OCI-LY7 (cell line): Measurements from ENCODE around the gene FOXD1.

Experiments
- CTCF ChIP-seq: fragments of 200-600 bp; sonication (generic); conservative IDR thresholded peaks from 2 replicates; pipeline ENCODE4 v1.5.1; 2014; ENCODE audit warnings: mild to moderate bottlenecking, antibody characterized with exemption, low read length, moderate library complexity, mixed read lengths
- EZH2phosphoT487 ChIP-seq: fragments of 200-600 bp; sonication (generic); IDR thresholded peaks from 2 replicates; pipeline ENCODE4 v1.6.1; 2018; ENCODE audit warnings: low read depth, borderline replicate concordance, mild to moderate bottlenecking, mixed run types, antibody characterized with exemption, low read length, moderate library complexity, mixed read lengths

DNA sequence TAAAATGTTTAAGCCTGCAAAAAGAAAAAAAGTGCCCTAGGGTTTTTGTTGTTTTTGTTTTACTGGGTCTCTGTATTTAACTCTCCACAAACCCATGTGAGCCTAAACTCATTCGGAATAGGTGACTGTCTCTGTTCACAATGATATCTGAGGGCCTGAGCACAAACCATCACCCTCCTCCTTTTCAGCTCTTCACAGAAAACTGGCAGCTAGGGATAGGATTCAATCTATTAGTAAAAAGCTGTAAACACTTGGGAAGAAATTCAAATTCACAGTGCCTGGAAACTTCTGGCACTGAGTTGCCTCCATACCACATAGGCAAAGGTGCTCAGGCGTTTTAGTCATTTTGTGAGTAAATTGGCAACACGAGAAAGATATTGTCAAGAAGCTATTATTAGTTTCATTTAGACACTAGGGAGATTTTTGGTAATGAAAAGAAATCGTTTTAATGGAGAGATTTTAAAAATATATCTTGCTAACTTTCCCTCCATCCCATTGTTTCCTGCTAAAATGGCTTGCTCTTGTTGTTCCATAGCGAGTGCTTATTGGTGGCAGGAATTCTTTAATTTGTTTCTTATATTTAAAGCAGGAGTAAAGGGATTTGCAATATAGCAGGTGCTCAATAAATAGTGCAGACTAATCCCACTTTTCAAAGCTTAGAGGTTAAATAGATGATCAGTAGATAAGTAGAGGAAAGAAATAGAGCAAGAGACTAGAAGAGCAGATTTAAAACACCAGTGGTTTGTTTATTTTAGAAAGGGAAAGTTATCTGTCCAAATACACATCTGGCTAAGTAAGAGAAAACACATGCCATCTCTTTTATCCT, 9.7 kb downstream of the FOXD1 start:
- no peak for TF ChIP-seq CTCF
- TF ChIP-seq EZH2phosphoT487 = no peak
